GM21390 (cell line): ENCODE measurements around the gene LYVE1.

Source experiments
- ATAC-seq: cut with Tn5 transposase; IDR thresholded peaks from one replicate; pipeline ENCODE4 v1.9.1; 2021; ENCODE audit not compliant: unreplicated experiment

Gene LYVE1

DNA sequence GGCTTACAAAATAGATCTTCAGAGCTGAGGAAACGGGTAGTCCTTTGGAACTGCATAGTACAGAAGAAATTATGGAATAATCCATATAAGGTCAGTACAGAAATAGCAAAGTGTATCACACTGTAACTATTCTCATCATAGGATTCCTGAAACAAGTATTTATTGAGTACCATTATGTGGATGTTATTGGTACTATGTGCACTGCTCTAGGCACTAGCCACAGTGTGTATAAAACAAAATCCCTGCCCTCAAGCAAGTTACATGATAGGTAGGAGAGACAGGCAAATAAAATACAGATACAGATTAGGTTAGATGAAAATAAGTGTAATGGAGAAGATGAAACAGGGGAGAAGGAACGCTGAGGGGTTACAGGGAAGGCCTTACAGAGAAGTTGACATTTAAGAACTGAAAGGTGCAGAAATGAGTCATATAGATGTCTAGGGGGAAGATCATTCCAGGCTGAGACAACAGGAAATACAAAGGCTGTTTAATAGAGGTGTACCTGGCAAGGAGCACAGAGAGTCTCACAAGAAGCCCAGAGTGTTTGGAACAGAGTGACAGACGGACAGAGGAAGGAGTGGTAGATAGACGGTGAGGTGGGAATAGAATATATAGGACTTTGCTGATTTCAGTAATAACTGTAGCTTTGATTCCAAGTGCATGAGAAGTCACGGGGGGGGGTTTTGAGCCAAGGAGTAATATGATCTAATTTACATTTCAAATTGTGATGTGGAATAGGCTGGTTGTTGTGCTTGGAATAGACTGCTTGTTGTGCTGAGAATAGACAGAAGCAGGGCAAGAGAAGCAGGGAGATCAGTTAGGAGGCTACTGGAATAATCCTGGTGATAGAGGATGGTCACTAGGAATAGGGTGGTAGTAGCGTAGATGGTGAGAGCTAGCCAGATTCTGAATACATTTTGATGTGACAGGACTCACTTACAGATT lies 41.2 kb downstream of the LYVE1 start:
- peak; percentile 95 for ATAC-seq

DNA sequence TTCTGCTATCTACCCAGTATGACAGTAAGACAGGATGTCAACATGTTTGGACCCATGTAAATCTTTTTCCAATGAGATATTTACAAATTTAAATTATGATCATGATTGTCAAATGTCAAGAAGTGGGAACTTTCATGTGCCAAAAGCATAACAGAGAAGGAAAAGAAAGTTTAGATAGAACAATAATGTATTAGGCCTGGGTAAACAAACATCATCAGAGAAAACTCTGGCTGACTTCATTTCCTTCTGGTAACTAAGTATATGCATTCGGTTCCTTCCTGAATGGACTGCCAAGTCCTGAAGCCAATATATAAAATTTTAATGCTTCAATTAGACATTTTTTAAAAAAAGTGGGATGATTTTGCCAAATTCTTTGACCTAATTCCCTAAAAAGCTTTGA lies 44.0 kb downstream of the LYVE1 start:
- ATAC-seq = no peak

DNA sequence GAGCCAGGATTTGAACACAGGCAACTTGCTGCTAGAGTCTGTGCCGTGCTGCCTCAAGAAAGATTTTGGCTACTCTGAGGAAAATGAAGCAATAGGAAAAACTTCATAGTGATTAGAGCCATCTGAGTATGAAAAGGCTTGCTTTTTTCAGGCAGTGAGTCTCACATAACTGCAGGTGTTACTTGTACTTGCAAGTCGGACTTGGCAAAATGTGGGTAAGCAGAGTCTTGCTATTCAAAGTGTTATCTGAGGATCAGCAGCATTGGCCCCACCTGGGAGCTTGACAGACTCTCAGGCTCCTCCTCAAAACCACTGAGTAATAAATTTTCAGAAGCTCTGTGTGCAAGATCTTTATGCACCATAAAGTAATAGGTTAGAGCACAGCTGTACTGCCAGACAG lies 45.5 kb downstream of the LYVE1 start:
- no peak for ATAC-seq

- no peak for ATAC-seq
Observed at GRCh38 chr11:10522276-10522675, 46.2 kb downstream of the LYVE1 start.

GRCh38 chr11:10520562-10520961 lies 47.9 kb downstream of the LYVE1 start:
- ATAC-seq = no peak

DNA sequence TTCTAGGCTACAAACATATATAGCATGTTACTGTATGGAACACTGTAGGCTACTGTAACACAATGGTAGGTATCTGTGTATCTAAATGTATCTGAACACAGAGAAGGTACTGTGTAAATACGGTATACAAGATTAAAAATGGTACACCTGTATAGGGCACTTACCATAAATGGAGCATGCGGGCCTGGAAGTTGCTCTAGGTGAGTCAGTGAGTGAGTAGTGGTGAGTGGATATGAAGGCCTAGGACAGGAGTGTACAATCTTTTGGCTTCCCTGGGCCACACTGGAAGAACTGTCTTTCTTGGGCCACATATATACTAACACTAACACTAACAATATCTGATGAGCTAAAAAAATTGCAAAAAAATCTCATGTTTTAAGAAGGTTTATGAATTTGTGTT lies 48.8 kb downstream of the LYVE1 start:
- no peak for ATAC-seq

GRCh38 chr11:10518891-10519290 lies 49.6 kb downstream of the LYVE1 start:
- ATAC-seq = no peak

DNA sequence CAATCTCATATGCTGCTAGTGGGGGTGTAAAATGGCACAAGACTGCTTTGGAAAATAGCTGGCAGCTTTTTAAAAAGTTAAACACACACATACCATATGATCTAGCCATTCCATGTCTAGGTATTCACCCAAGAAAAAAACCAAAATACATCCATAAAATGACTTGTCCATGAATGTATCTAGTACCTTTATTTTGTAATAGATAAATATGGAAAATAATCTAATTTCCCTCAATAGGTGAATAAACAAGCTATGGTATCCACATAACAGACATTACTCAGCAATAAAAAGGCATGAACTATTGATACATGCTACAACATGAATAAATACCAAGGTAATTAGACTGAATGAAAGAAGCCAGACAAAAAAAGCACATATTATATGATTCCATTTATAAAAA lies 50.3 kb downstream of the LYVE1 start:
- no peak for ATAC-seq

DNA sequence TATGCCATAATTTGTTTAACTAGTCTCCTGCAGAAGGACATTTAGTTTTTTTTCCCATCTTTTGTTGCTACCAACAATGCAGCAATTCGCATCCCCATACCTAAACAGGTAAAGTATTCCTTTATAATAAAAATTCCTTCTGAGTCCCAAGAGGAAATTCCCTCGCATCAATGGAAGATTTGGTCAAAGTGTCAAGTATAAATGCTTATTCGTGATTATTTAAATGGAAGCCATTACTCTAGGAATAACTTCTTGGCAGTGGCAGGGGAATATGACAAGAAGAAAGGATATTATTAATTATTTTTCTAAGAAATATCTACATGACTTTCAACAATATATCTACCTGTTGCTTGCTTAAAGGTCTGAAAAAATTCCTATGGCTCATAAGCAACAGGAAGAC lies 53.0 kb downstream of the LYVE1 start:
- ATAC-seq = no peak

- ATAC-seq = no peak
Observed at GRCh38 chr11:10514709-10515108, 53.8 kb downstream of the LYVE1 start.

- ATAC-seq = no peak
Observed at GRCh38 chr11:10514202-10514601, 54.3 kb downstream of the LYVE1 start.

DNA sequence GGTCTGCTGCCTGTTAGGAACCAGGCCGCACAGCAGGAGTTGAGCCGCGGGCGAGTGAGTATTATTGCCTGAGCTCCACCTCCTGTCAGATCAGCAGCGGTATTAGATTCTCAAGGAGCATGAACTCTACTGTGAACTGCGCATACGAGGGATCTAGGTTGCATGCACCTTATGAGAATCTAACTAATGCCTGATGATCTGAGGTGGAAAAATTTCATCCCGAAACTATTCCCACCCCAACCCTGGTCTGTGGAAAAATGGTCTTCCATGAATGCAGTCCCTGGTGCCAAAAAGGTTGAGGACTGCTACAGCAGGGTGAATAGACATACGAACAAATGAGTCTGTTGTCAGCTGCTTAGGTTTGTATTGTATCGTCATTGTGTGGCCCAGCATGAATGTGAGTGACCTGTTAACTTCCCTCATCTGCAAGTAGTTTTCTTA lies 57.3 kb downstream of the LYVE1 start:
- ATAC-seq = no peak
